Fibroblast of skin of right biceps (primary cell): ENCODE data around the gene ZNF532.

Source experiments
- DNase-seq: peaks from one replicate; pipeline ENCODE4 v3.0.0-alpha.2; 2013

The ZNF532 gene

GRCh38 chr18:58949031-58949430 lies 84.4 kb downstream of the ZNF532 start:
- DNase-seq: no peak

GRCh38 chr18:58951986-58952702 lies 87.5 kb downstream of the ZNF532 start:
- DNase-seq: peak; percentile 23

DNA sequence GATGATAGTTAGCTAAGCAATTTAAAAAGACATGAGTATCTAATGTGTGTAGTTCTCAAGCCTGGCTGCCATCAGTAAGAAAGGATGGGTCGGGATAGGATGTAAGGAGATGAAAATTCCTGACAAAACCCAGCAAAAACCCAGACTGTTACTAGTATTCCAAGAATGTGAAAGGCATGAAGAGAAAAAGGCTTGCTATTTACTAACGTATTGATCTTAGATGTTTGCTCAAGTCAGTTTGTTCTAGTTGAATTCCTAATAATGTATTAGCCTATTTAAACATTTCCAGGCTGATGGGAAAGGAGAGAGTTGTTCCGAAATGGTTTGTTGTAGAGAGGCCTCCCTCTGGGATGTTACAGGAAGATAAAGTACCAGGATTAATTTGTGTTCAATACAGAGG lies 88.2 kb downstream of the ZNF532 start:
- DNase-seq: peak; percentile 53

DNA sequence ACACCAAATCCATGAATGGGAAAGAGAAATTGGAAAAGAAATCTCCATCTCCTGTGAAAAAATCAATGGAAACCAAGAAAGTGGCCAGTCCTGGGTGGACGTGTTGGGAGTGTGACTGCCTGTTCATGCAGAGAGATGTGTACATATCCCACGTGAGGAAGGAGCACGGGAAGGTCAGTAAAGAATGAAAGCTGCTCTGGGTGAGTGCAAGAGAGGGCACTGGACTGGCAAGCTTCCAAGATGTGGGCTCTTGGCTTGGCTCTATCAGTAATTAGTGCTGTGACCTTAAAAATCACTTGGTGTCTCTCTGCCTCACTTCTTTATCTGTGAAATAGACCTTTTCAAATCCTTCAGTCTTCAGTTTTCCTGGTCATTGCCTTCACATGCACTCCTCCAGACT lies 89.0 kb downstream of the ZNF532 start:
- no peak for DNase-seq

- DNase-seq: no peak
Observed at GRCh38 chr18:58955001-58955400, 90.3 kb downstream of the ZNF532 start.

DNA sequence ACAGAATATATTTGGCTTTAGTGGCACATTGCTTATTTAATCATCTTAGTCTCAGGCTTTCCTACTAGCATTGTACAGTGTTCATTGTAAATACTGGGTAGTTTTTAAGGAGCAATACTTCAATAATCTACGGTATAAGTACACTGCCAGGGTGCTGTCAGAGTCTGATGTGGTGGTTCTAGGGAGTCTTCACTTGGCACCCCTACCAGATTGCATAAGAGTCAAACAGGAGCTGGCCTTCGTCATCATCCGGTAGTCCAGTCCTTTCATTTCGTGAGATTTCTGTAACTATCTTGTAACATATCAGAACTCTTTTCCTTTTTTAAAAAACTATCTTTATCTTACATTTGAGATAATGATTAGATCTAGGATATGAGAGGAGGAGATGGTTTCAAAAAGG lies 91.1 kb downstream of the ZNF532 start:
- no peak for DNase-seq

GRCh38 chr18:58958628-58959027 lies 94.0 kb downstream of the ZNF532 start:
- DNase-seq: no peak

DNA sequence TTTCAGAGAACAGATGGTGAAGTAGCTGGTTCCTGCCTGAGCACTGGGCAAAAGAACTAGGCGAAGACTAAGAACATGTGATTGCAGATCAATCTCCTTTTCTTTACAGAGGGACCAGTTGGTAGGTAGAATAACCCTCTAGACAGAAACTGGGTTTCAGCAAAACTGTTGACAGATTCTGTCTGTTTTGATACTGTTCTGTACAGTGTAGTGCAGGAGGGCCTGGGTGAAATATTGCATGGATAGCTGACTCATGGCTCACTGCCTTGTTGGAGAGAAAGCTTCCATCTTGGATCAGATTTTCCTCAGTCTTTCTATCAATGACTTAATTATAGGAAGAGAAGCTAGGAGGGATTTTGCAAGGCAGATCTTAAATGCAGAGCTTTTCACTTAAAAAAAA lies 95.8 kb downstream of the ZNF532 start:
- DNase-seq: no peak

DNA sequence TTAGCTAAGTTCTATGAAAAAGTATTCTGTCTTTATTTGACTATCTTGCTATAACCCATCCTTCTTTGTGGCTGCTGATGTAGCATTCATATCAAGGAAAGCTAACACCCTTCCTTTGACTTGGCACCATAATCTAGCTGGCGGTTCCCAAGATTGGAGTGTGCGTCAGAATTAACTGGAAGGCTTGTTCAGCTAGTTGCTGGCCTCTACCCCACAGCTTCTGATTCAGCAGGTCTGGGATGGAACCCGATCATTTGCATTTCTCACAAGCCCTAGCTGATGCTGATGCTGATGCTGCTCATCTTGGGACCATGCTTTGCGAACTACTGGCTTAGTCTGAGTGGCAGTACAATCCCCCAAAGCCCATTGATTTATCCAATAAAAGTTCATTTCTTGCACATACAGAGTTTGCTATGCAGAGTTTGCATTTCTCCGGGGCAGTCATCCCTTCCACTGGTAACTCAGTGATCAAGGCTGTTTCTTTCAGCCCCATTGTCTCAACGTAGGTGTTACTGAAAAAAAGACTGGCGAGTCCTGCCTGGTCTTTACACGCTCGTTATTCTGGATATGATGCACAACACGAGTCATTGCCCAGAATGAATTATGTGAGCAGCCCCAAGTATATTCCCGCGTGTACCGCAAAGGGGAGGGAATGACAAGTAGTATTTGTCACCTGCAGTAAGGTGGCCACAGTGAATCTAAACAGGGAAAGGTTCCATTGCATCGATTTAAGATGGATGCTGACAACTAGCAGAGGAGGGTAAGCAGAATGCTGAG lies 96.5 kb downstream of the ZNF532 start:
- no peak for DNase-seq

- DNase-seq: no peak
Observed at GRCh38 chr18:58962336-58962735, 97.7 kb downstream of the ZNF532 start.

DNA sequence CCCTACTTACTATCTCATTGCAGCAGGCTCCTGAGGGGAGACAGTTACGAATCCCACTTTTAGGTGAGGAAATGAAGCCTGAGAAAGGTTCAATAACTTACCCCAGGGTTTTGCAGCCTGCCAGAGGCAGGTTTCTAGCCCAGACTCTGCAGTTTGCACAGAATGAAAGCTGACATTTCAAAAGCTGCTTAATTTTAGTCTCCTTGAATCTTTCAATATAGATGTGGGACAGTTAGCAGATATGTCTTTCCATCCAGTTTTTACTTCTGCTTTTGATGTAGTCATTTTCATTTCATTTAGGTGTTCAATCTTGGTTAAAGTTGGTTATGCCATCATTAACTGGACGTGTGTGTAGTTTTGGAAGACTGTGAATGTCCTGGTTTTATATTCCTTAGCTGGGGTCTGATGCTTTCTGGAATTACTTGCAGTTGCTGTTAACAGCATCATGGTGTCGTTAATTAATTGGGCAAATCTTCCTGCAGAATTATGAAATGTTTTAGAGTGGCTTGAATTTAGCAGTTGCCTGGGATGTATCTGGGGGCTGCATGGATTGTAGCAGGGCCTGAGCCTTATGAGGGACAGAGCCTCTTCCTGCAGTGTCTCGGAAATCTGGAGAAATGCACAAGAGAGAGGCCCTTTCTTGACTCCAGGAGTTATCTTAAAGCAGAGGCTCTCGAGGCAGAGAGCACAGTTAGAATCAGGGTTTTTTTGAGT lies 100.8 kb downstream of the ZNF532 start:
- DNase-seq: no peak

- no peak for DNase-seq
Observed at GRCh38 chr18:58966005-58966677, 101.5 kb downstream of the ZNF532 start.

DNA sequence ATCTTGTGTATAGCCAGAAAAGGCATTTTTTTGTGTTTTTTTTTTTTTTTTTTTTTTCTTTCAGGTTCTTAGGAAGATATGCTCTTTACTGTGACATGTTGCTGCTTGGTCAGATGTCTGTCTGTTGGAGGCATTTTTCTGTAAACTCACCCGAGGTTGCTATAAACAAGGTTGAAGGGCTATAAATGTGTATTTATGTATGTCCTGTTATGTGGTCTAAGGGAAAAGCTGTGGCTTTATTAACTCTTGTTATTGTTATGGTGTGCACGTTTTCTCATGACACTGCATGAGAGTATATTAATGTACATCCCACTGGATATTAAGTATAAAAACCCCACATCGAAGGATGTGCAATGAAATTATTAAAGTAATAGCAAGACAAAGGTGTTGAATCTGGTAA lies 102.0 kb downstream of the ZNF532 start:
- DNase-seq: no peak

GRCh38 chr18:58967751-58968254 lies 103.1 kb downstream of the ZNF532 start:
- no peak for DNase-seq

GRCh38 chr18:58970943-58971790 lies 106.5 kb downstream of the ZNF532 start:
- DNase-seq: no peak

GRCh38 chr18:58975296-58975695 lies 110.6 kb downstream of the ZNF532 start:
- no peak for DNase-seq

DNA sequence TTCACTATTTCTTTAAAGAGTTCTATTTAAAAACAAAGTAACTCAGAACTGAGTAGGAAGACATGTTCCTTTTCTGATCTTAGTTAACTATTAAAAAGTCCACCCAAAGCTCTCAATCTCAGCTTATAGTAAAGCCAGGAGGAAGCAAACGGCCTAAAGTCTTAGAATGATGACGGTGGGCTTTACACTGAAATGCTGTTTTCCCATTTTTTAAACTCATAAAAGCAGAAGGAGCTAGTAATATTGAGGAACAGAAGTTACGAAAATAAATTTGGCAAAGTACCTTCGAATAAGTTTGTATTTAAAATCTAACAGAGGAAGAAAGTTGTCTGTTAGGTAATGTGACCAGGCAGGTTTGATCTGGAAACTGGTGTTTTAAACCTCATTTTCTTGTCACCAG lies 111.1 kb downstream of the ZNF532 start:
- no peak for DNase-seq

GRCh38 chr18:58977223-58977622 lies 112.5 kb downstream of the ZNF532 start:
- peak; percentile 18 for DNase-seq

- peak; percentile 41 for DNase-seq
Observed at GRCh38 chr18:58977801-58978200, 113.1 kb downstream of the ZNF532 start.

GRCh38 chr18:58978916-58979315 lies 114.2 kb downstream of the ZNF532 start:
- no peak for DNase-seq

DNA sequence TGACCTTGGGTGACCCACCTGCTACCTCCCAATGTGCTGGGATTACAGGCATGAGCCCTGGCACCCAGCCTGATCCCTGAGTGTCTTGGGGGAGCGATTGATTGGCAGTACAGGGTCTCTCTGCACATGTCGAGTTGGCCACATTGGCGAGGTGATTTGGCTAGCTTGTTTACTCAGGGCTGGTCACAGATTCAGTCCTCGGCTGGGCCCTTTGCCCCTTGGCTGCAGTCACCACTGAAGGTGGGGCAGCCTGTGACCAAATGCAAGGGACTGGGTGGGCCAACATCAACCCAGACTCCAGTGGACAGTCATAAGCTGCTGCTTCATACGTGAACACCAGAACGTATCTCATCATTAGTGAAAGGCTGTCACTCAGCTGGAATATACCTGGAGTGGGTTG lies 114.9 kb downstream of the ZNF532 start:
- no peak for DNase-seq

DNA sequence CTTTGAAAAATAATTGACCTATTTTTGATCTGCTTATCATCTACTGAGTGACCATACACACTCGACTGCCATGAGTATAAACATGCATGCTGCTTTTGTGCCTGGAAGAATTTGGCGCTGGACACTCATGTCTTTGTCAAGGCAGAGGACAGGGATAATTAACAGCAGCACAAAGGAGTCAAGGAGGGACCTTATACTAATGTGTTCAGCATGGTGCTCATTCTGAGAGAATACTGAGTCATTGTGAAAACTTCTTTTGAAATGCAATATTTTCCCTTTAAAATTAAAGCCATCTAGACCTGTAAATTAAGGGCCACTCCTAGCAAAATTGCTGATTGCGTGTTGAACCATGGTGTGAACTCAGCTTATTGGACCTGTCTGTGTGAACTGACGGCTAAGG lies 116.3 kb downstream of the ZNF532 start:
- no peak for DNase-seq
